HepG2 (cell line): ENCODE measurements around the gene INHBE. TPM values are rescaled to one million over a fixed set of nuclear protein-coding genes. Genes with fewer than 3 reads are reported as not detected.

Experiments used
- AGO1 ChIP-seq: fragments of 200-400 bp; formaldehyde crosslinking; IDR thresholded peaks from 2 replicates; pipeline ENCODE4 v1.6.1; 2017; ENCODE audit warnings: mild to moderate bottlenecking, low read depth, low read length, moderate library complexity; ENCODE audit not compliant: poor library complexity, severe bottlenecking
- HMGA1 ChIP-seq: sonication (generic); formaldehyde crosslinking; conservative IDR thresholded peaks from 2 replicates; pipeline ENCODE4 v1.4.0; 2020; ENCODE audit warnings: missing genetic modification reagents
- NCOR1 ChIP-seq: fragments of 200-600 bp; sonication (generic); IDR thresholded peaks from 2 replicates; pipeline ENCODE4 v1.7.0; 2017; ENCODE audit warnings: antibody characterized with exemption, low read length, borderline replicate concordance
- ZNF160 ChIP-seq: sonication (generic); formaldehyde crosslinking; IDR thresholded peaks from 2 replicates; pipeline ENCODE4 v1.8.0; 2022; ENCODE audit warnings: mild to moderate bottlenecking, inconsistent platforms, missing genetic modification reagents
- polyA plus RNA-seq, 8 experiments: library from polyadenylated mRNA; depleted of rRNA in 3 of 8; stranded (reverse) in 7 of 8; unstranded in 1 of 8; fragments of >200 nt; fragmentation: Illumina TruSeq in 4 of 8; extraction: Trizol in 4 of 8; gene quantifications; 2 replicates each; pipeline versions ENCODE4 v1.2.1 to v1.2.3, GENCODE V29; 2011 to 2016; ENCODE audit warnings: low read depth in 4 of 8, missing spikeins in 1 of 8, mixed read lengths in 1 of 8; ENCODE audit not compliant: insufficient read depth in 1 of 8
- total RNA-seq, 5 experiments: library from RNA; depleted of rRNA; stranded (reverse); fragments of >200 nt; fragmentation: Illumina TruSeq; extraction: Trizol; gene quantifications; 2 replicates each; pipeline ENCODE4 v1.2.3, GENCODE V29; 2016; ENCODE audit warnings: low read depth in 1 of 5
- TF ChIP-seq, protein P1 (sequence below): sonication (generic); formaldehyde crosslinking; IDR thresholded peaks from 2 replicates; pipeline ENCODE4 v1.4.0; 2020; ENCODE audit warnings: missing genetic modification reagents, borderline replicate concordance
- TF ChIP-seq, protein P2 (sequence below): sonication (generic); formaldehyde crosslinking; IDR thresholded peaks from 2 replicates; pipeline ENCODE4 v1.4.0; 2020; ENCODE audit warnings: missing genetic modification reagents, mild to moderate bottlenecking, borderline replicate concordance
- TF ChIP-seq, protein P3 (sequence below): sonication (generic); formaldehyde crosslinking; IDR thresholded peaks from 2 replicates; pipeline ENCODE4 v1.5.0; 2020; ENCODE audit warnings: missing genetic modification reagents
- TF ChIP-seq, protein P4 (sequence below): sonication (generic); formaldehyde crosslinking; IDR thresholded peaks from 2 replicates; pipeline ENCODE4 v1.5.0; 2020; ENCODE audit warnings: mild to moderate bottlenecking, missing genetic modification reagents
- TF ChIP-seq, protein P5 (sequence below): sonication (generic); formaldehyde crosslinking; conservative IDR thresholded peaks from 2 replicates; pipeline ENCODE4 v1.4.0; 2020; ENCODE audit warnings: missing genetic modification reagents
- TF ChIP-seq, protein P6 (sequence below): sonication (generic); formaldehyde crosslinking; IDR thresholded peaks from 2 replicates; pipeline ENCODE4 v1.8.0; 2022; ENCODE audit warnings: mild to moderate bottlenecking, missing genetic modification reagents; ENCODE audit not compliant: insufficient replicate concordance

INHBE gene
- total and polyA plus RNA-seq, 2 of the 13 experiments (the other 11 are each of a cell fraction or from before 2014, with no cell fraction given) = 17.0 to 32.0 TPM

DNA sequence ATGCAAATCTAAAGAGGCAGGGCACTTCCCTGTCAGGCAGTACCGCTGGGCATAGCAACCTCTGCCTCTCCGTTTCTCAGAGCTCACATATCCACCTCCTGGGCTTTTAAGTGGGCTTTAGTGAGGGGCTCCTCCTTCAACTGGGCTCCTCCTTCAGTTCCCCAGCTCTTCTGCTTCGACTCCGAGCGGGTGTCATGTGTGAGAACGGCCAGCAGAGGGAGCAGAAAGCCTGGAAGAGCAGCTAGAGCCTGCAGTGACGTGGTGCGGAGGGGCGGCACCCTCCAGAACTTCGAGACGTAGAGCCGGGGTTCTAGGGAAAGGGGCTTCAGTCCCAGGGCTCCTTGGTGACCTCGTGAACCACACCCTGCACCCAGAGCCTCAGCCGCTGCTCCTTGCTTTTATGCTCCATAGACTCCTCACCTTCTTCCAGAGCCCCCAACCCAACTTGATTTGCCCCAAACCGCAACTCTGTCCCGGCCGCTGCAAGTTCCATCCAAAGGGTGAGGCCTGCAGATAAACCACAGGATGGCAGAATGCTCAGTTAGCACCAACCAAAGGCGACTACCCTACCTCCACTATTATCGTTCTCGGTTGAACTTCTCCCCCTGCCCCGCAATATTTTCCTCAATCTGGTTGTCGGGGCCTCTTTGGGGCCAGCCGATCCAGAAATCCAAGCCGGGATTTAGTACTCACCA, 4.1 kb downstream of the INHBE start (continued):
- TF ChIP-seq, protein P1, sequence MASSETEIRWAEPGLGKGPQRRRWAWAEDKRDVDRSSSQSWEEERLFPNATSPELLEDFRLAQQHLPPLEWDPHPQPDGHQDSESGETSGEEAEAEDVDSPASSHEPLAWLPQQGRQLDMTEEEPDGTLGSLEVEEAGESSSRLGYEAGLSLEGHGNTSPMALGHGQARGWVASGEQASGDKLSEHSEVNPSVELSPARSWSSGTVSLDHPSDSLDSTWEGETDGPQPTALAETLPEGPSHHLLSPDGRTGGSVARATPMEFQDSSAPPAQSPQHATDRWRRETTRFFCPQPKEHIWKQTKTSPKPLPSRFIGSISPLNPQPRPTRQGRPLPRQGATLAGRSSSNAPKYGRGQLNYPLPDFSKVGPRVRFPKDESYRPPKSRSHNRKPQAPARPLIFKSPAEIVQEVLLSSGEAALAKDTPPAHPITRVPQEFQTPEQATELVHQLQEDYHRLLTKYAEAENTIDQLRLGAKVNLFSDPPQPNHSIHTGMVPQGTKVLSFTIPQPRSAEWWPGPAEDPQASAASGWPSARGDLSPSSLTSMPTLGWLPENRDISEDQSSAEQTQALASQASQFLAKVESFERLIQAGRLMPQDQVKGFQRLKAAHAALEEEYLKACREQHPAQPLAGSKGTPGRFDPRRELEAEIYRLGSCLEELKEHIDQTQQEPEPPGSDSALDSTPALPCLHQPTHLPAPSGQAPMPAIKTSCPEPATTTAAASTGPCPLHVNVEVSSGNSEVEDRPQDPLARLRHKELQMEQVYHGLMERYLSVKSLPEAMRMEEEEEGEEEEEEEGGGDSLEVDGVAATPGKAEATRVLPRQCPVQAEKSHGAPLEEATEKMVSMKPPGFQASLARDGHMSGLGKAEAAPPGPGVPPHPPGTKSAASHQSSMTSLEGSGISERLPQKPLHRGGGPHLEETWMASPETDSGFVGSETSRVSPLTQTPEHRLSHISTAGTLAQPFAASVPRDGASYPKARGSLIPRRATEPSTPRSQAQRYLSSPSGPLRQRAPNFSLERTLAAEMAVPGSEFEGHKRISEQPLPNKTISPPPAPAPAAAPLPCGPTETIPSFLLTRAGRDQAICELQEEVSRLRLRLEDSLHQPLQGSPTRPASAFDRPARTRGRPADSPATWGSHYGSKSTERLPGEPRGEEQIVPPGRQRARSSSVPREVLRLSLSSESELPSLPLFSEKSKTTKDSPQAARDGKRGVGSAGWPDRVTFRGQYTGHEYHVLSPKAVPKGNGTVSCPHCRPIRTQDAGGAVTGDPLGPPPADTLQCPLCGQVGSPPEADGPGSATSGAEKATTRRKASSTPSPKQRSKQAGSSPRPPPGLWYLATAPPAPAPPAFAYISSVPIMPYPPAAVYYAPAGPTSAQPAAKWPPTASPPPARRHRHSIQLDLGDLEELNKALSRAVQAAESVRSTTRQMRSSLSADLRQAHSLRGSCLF = no peak
- TF ChIP-seq NCOR1 = no peak
- no peak for TF ChIP-seq HMGA1 (CRISPR knock-in tag)
- TF ChIP-seq, protein P2, sequence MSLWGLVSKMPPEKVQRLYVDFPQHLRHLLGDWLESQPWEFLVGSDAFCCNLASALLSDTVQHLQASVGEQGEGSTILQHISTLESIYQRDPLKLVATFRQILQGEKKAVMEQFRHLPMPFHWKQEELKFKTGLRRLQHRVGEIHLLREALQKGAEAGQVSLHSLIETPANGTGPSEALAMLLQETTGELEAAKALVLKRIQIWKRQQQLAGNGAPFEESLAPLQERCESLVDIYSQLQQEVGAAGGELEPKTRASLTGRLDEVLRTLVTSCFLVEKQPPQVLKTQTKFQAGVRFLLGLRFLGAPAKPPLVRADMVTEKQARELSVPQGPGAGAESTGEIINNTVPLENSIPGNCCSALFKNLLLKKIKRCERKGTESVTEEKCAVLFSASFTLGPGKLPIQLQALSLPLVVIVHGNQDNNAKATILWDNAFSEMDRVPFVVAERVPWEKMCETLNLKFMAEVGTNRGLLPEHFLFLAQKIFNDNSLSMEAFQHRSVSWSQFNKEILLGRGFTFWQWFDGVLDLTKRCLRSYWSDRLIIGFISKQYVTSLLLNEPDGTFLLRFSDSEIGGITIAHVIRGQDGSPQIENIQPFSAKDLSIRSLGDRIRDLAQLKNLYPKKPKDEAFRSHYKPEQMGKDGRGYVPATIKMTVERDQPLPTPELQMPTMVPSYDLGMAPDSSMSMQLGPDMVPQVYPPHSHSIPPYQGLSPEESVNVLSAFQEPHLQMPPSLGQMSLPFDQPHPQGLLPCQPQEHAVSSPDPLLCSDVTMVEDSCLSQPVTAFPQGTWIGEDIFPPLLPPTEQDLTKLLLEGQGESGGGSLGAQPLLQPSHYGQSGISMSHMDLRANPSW = peak; percentile 69; the same call in 1 of the 2 replicates
- TF ChIP-seq, protein P3, sequence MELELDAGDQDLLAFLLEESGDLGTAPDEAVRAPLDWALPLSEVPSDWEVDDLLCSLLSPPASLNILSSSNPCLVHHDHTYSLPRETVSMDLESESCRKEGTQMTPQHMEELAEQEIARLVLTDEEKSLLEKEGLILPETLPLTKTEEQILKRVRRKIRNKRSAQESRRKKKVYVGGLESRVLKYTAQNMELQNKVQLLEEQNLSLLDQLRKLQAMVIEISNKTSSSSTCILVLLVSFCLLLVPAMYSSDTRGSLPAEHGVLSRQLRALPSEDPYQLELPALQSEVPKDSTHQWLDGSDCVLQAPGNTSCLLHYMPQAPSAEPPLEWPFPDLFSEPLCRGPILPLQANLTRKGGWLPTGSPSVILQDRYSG = no peak
- TF ChIP-seq, protein P4, sequence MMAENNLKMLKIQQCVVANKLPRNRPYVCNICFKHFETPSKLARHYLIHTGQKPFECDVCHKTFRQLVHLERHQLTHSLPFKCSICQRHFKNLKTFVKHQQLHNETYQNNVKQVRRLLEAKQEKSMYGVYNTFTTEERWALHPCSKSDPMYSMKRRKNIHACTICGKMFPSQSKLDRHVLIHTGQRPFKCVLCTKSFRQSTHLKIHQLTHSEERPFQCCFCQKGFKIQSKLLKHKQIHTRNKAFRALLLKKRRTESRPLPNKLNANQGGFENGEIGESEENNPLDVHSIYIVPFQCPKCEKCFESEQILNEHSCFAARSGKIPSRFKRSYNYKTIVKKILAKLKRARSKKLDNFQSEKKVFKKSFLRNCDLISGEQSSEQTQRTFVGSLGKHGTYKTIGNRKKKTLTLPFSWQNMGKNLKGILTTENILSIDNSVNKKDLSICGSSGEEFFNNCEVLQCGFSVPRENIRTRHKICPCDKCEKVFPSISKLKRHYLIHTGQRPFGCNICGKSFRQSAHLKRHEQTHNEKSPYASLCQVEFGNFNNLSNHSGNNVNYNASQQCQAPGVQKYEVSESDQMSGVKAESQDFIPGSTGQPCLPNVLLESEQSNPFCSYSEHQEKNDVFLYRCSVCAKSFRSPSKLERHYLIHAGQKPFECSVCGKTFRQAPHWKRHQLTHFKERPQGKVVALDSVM = no peak
- peak; percentile 76 for TF ChIP-seq AGO1
- TF ChIP-seq ZNF160 (CRISPR knock-in tag) = 0 out of 2 replicates have a peak, but pooled peaks have one; percentile 55
- TF ChIP-seq, protein P5, sequence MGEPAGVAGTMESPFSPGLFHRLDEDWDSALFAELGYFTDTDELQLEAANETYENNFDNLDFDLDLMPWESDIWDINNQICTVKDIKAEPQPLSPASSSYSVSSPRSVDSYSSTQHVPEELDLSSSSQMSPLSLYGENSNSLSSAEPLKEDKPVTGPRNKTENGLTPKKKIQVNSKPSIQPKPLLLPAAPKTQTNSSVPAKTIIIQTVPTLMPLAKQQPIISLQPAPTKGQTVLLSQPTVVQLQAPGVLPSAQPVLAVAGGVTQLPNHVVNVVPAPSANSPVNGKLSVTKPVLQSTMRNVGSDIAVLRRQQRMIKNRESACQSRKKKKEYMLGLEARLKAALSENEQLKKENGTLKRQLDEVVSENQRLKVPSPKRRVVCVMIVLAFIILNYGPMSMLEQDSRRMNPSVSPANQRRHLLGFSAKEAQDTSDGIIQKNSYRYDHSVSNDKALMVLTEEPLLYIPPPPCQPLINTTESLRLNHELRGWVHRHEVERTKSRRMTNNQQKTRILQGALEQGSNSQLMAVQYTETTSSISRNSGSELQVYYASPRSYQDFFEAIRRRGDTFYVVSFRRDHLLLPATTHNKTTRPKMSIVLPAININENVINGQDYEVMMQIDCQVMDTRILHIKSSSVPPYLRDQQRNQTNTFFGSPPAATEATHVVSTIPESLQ = no peak
- TF ChIP-seq, protein P6, sequence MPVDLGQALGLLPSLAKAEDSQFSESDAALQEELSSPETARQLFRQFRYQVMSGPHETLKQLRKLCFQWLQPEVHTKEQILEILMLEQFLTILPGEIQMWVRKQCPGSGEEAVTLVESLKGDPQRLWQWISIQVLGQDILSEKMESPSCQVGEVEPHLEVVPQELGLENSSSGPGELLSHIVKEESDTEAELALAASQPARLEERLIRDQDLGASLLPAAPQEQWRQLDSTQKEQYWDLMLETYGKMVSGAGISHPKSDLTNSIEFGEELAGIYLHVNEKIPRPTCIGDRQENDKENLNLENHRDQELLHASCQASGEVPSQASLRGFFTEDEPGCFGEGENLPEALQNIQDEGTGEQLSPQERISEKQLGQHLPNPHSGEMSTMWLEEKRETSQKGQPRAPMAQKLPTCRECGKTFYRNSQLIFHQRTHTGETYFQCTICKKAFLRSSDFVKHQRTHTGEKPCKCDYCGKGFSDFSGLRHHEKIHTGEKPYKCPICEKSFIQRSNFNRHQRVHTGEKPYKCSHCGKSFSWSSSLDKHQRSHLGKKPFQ (CRISPR knock-in tag) = no peak
